Stimulated activated naive CD4-positive, alpha-beta T cell (primary cell): ENCODE data around the gene INHBE.

Source experiments
- DNase-seq, 6 experiments: peaks; one replicate each; lab custom pipeline; 2025; lab: John Stamatoyannopoulos, UW

INHBE gene

DNA sequence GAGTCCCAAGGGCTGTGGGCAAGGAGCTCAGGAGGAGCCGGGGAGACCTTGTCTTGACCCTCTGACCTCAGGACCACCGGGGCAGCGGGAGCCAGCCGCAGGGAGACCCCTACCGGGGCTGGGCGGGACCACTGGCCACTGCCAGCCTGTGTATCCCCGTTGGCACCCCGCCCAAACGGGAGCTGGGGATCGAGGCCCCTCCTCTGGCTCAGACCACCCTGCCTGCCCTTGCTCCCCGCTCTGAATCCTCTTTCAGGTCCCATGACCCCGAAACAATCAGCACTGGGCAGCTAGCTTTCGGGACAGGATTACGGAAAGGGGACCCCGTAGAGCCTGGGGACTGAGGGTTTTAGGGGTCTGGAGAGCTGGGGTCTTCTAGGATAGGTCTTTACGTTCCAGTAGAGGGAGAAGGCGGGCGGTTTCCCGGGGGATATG, 5.8 kb downstream of the INHBE start:
- DNase-seq: no peak

DNA sequence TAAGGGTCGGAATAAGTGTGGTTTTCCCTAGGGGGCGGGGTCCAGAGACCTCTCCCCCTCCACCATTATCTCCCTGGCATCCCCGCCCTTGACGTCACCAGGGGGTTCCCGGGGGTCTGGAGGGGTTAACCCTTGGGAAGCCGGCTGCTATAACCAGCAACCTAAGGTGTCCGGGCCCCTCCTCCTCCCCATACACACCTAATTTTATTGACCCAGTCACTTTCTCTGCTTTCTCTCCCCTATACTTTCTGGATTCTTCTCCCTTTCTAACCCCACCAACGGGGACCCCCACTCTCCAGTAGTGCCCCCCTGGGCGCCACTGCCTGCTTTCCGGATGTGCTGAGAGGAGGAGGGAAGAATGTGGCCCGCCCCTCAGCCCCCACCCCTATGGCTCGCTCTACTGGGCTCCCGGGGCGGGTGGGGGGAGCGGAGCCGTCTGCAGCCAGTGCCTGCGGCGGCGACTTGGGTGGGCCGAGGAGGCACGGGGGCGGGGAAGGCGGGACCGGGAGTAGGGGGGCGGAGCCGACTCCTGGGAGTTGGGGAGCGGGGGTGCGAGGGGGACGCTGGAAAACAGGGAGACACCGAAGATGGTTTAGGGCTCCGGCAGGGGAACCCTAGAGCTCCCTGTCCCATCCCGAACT, 6.3 kb downstream of the INHBE start:
- DNase-seq: peak in 4 of 6 experiments; percentile 8 to 41 (median 24)

DNA sequence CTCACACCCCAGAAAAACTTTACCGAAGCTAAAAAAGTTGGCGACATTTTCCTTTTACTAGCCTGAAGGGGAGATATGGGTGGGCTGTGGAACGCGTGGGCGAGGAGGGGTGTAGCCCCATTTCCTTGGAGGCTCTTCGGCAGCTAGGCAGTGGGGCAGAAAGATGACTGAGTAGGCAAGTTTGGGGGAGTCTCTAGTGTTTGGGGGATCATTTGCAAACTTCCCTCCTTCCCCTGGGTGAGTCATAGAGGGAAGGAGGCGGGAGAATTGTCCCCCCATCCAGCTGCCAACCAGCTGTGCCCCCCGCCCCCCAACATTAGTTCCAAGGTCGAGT, 6.8 kb downstream of the INHBE start:
- peak in 3 of 6 experiments; percentile 4 to 34 (median 25) for DNase-seq

DNA sequence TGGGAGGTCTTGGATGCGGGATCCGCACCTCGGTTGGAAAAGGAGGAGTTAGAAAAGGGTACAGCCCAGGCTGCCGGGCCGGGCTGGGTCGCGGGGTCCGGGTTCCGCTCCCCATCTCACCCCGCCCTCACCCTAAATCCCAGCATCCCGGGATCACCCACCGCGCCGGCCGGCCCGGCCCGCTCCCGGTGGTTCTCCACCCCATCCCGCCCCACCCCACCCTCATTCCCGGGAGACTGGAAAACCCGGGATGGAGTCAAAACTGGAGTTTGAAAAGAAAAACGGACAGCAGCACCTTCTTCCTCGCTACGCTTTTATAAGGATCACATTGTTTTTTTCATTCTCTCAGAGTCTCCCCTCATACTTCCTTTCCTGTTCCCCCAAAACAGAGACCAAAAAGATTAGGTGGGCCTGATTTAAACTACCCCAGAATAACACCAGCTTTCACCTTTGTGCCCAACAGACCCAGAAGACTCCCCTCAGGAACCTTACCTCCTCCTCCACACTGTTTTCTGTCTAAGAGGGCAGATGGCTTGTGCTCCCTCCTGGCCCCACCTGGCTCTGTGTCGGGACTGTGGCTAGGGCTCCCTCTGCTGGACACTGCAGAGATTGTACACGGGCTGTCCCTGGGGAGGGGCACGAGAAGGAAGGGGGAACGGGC, 7.3 kb downstream of the INHBE start:
- peak; percentile 76 to 91 (median 81) for DNase-seq

DNA sequence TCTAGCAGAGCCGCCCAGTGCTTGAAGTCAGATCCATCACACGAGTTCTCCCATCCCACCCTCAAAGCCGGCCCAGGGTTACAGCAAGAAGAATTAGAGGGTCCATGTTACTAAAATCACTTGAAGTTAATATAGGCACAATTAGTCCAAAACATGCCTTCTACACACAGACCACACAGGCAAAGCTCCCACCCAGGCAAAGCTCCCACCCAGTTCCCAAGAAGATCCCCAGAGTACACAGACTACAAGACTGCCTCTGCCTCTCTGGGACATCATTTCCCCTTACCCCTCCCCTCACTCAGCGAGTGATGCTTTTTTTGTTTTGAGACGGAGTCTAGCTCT, 7.8 kb downstream of the INHBE start:
- no peak for DNase-seq

DNA sequence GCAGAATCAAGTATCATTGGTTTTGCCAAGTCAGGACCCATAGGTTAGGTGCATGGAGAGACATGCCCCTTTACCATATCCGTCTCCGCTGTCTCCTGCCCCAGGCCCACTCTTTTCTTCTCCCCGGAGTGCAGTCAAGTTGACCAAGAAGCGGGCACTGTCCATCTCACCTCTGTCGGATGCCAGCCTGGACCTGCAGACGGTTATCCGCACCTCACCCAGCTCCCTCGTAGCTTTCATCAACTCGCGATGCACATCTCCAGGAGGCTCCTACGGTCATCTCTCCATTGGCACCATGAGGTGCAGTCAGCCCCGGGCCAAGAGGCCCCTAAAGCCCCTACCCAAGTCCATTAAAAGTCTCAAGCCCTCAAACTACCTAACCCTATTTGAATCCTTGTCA, 9.5 kb downstream of the INHBE start:
- DNase-seq: no peak

DNA sequence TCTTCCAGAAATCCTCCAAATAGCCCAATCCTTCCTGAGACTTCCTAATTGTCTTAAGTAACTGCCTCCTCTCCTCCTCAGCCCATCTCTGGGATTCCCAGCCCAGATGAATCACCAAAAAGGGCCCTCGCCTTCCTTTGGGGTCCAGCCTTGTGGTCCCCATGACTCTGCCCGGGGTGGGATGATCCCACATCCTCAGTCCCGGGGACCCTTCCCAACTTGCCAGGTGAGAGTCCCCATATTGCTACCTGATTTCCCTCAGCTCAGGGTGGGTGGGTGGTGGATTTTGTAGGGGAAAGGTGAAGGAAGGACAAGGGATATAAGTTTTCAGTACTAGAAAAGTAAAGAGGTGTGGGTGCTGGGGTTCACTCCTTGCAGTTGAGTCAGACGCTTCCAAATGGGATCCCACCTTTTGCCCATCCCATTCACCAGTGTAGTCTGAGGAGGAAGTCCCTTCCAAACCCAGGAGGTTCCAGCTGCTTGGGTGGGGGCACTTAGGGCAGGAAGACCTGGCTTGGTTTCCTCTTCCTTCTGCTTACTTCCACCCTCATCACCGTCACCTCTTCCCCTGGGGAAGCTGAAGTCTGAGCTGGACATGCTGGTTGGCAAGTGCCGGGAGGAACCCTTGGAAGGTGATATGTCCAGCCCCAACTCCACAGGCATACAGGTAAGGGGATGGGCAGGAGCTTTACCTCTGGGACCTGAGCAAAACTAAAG, 10.1 kb downstream of the INHBE start:
- DNase-seq: no peak

DNA sequence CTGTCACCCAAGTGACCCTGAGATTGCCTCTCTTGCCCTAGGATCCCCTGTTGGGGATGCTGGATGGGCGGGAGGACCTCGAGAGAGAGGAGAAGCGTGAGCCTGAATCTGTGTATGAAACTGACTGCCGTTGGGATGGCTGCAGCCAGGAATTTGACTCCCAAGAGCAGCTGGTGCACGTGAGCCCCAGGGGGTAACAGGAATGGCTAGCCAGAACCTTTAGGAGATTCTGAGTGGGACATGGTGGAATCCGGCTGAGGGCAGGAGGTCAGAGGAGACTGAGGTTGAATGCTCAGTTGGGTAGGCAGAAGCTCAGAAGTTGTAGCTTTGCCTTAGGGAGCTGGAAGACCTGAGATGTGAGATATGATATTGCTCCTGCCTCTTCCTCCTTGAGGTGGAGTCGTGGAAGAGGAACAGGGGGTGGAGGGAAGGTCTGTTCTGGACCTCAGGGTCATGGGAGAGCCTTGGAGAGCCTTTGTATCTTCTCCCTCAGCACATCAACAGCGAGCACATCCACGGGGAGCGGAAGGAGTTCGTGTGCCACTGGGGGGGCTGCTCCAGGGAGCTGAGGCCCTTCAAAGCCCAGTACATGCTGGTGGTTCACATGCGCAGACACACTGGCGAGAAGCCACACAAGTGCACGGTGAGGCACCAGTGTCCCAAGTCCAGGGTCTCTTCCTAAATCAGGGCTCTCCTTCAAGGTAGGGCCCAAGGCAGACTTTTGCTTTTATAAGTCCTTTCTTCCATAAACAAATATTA, 10.8 kb downstream of the INHBE start:
- DNase-seq: no peak

DNA sequence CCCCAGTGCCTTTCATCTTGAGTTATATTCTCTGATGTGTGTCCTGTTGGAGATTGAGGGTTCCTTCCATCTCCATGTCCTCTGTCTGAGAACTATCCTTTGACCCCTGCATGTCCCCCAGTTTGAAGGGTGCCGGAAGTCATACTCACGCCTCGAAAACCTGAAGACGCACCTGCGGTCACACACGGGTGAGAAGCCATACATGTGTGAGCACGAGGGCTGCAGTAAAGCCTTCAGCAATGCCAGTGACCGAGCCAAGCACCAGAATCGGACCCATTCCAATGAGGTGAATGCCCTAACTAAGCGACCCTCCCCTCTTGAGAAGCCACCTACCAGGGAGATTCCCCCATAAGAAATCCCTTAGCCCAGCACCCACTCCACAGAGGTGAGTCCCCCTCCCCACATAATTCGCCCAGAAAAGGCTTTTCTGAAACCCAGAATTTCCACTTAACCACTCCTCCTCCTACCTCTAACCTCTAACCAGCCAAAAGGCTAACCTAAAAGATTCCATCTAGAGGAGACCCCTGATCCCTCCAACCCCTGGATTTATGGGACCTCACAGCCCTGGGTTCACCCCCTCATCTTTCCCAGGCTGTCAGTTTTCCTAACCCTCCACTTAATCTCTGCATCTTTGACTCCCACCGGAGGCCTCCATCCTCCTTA, 12.2 kb downstream of the INHBE start:
- DNase-seq: no peak

DNA sequence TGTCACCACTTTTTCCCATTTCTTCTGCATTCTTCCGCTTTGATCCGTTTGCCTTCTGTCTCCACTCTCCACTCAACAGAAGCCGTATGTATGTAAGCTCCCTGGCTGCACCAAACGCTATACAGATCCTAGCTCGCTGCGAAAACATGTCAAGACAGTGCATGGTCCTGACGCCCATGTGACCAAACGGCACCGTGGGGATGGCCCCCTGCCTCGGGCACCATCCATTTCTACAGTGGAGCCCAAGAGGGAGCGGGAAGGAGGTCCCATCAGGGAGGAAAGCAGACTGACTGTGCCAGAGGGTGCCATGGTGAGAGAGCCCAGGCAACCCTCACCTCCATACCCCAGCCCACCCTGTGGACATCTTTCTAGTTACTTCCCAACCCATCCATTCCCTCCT, 12.8 kb downstream of the INHBE start:
- DNase-seq: no peak

DNA sequence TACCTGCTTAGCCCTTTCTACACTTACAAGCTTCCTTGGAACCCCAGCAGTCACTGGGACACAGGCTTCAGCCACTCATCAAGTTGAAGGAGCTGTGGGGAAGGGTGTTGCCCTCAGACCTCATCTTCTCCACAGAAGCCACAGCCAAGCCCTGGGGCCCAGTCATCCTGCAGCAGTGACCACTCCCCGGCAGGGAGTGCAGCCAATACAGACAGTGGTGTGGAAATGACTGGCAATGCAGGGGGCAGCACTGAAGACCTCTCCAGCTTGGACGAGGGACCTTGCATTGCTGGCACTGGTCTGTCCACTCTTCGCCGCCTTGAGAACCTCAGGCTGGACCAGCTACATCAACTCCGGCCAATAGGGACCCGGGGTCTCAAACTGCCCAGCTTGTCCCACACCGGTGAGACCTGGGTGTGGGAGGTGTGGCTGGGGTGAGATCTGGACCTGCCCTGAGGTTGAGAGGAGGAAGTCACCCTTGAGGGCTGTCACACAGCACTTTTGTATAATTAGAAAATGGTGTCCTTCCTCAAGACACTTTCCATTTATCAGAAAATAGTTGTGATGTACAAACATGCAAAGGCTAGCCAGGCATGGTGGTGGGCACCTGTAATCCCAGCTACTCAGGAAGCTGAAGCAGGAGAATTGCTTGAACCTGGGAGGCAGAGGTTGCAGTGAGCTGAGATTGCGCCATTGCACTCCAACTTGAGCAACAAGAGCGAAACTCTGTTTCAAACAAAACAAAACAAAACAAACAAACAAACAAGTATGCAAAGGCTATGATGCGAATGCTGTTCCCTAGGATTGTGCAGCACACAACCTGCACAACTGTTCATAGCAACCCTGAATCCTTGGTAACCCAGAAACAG, 14.4 kb downstream of the INHBE start:
- DNase-seq: no peak

DNA sequence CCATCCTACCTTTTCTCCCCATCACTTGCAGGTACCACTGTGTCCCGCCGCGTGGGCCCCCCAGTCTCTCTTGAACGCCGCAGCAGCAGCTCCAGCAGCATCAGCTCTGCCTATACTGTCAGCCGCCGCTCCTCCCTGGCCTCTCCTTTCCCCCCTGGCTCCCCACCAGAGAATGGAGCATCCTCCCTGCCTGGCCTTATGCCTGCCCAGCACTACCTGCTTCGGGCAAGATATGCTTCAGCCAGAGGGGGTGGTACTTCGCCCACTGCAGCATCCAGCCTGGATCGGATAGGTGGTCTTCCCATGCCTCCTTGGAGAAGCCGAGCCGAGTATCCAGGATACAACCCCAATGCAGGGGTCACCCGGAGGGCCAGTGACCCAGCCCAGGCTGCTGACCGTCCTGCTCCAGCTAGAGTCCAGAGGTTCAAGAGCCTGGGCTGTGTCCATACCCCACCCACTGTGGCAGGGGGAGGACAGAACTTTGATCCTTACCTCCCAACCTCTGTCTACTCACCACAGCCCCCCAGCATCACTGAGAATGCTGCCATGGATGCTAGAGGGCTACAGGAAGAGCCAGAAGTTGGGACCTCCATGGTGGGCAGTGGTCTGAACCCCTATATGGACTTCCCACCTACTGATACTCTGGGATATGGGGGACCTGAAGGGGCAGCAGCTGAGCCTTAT, 15.3 kb downstream of the INHBE start:
- DNase-seq: no peak

DNA sequence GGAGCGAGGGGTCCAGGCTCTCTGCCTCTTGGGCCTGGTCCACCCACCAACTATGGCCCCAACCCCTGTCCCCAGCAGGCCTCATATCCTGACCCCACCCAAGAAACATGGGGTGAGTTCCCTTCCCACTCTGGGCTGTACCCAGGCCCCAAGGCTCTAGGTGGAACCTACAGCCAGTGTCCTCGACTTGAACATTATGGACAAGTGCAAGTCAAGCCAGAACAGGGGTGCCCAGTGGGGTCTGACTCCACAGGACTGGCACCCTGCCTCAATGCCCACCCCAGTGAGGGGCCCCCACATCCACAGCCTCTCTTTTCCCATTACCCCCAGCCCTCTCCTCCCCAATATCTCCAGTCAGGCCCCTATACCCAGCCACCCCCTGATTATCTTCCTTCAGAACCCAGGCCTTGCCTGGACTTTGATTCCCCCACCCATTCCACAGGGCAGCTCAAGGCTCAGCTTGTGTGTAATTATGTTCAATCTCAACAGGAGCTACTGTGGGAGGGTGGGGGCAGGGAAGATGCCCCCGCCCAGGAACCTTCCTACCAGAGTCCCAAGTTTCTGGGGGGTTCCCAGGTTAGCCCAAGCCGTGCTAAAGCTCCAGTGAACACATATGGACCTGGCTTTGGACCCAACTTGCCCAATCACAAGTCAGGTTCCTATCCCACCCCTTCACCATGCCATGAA, 16.0 kb downstream of the INHBE start:
- DNase-seq: no peak

DNA sequence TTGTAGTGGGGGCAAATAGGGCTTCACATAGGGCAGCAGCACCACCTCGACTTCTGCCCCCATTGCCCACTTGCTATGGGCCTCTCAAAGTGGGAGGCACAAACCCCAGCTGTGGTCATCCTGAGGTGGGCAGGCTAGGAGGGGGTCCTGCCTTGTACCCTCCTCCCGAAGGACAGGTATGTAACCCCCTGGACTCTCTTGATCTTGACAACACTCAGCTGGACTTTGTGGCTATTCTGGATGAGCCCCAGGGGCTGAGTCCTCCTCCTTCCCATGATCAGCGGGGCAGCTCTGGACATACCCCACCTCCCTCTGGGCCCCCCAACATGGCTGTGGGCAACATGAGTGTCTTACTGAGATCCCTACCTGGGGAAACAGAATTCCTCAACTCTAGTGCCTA, 16.6 kb downstream of the INHBE start:
- no peak for DNase-seq

DNA sequence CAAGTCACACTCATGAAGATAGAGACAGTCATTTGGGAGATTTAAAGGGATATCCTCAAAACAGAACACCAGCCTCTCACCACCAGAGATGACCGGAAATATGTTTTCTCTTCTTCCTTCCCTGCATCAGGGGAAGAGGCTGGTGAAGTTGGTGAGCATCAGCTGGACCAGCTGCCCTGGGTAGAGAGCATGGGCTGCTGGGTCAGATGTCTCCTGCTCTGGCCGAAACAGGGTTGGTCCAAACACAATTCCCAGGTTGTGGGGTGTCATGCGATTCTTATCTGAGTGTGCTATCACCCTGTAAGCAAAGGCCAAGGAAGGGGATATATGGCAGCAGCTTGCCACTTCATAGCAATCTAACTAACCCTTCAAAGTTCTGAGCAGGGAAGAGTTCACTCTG, 17.3 kb downstream of the INHBE start:
- no peak for DNase-seq

DNA sequence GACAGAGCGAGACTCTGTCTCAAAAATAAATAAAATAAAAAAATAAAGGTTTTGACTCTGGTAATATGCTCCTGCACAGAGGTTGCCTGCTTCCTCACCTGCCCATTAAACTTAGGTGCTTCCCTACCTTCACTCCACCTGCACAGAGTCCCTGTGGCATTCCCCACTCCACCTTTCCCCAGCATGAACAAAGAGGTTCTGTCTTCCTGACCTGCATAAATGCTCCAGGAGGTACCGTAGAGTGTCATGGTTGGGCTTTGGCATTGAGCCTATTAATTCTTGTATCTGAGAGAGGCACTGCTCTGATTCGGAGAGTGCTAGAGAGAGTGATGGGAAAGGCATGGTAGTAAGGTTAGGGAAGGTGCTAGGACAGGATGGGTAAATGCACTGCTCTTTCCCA, 18.3 kb downstream of the INHBE start:
- DNase-seq: no peak

DNA sequence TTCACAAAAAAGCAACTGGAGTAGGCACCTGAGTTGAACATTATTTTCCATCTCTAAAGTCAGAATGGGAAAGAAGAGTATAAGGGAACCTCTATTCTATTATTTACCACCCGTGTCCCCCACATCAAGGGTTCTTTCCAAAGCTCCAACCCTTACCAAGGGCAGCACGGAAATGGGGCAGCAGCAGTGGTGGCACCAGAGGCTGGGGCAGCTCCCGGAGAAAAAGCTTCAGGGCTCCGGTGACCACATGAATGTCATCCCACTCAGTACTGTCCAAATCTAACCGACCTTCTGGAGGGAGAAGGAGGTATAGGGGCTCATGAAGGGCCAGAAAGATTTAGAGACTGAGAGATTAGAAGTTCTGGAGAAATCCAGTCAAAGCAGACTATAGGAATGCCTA, 18.8 kb downstream of the INHBE start:
- DNase-seq: no peak

DNA sequence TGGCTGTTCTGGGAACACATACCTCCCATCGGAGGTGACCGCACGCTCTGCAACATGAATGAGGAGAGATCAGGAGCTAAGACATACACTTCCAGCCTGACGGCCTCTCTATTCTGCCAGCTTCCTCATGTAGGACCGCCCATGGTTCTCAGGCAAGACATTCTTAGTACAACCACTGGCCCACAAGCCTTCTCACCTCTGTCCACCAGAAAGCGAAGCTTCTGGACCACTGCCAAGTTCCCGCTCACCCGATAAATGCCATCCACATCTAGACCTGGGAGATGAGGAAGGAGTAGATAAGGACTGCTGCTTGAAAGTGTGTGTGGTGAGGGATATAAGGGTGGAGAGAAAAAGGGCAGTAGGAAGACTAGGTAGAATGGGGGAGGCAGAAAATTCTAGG, 19.3 kb downstream of the INHBE start:
- no peak for DNase-seq

DNA sequence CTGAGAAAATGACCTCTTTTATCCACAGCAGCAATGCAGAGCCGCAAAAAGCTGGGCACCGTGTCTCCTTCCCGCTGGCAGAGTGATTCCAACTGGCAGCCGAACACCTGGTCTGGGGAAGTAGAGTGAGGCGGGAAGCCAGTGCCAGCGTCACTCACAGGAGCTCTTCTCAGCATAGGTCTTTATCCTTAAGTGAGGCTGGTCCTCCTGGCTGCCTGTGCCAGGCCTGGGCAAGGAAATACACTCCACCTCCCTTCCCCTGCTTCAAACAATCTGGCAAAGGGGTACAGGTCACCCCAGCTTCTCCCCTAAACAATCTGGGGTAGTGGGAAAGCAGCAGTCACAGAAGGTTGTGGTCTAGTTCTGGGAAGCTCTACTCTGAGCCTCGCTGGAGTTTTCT, 19.8 kb downstream of the INHBE start:
- DNase-seq: no peak
